Smooth muscle cell (in vitro differentiated cells): Measurements from ENCODE around the gene ANKRD17. TPM values are rescaled to one million over a fixed set of nuclear protein-coding genes. Genes with fewer than 3 reads are reported as not detected.

Source experiments
- DNase-seq: peaks from one replicate; lab custom pipeline; 2025; ENCODE audit not compliant: unreplicated experiment; lab: John Stamatoyannopoulos, UW
- H2AFZ ChIP-seq: fragments of 200-600 bp; sonication (generic); 2 replicates; pipeline ENCODE4 v1.6.0; 2016; ENCODE audit warnings: antibody characterized with exemption, low read depth, mild to moderate bottlenecking
- H3F3A ChIP-seq: fragments of 200-600 bp; sonication (generic); 2 replicates; pipeline ENCODE4 v1.6.0; 2017; ENCODE audit warnings: antibody characterized with exemption, low read depth
- H3K27ac ChIP-seq: fragments of 200-600 bp; sonication (generic); 2 replicates; pipeline ENCODE4 v1.5.1; 2016; ENCODE audit warnings: low read depth, mild to moderate bottlenecking
- H3K27me3 ChIP-seq: fragments of 200-600 bp; sonication (generic); 2 replicates; pipeline ENCODE4 v1.6.1; 2016; ENCODE audit warnings: low read depth, mild to moderate bottlenecking
- H3K36me3 ChIP-seq: fragments of 200-600 bp; sonication (generic); 2 replicates; pipeline ENCODE4 v1.5.1; 2016; ENCODE audit warnings: low read depth
- H3K4me1 ChIP-seq: fragments of 200-600 bp; sonication (generic); 2 replicates; pipeline ENCODE4 v1.5.1; 2016; ENCODE audit warnings: low read depth
- H3K4me2 ChIP-seq: fragments of 200-600 bp; sonication (generic); 2 replicates; pipeline ENCODE4 v1.6.0; 2016; ENCODE audit warnings: mild to moderate bottlenecking
- H3K4me3 ChIP-seq: fragments of 200-600 bp; sonication (generic); 2 replicates; pipeline ENCODE4 v1.5.1; 2016; ENCODE audit warnings: mild to moderate bottlenecking
- H3K79me2 ChIP-seq: fragments of 200-600 bp; sonication (generic); 2 replicates; pipeline ENCODE4 v1.6.0; 2016; ENCODE audit warnings: low read depth, mild to moderate bottlenecking
- H3K9ac ChIP-seq: fragments of 200-600 bp; sonication (generic); 2 replicates; pipeline ENCODE4 v1.6.0; 2016; ENCODE audit warnings: low read depth
- H3K9me3 ChIP-seq: fragments of 200-600 bp; sonication (generic); replicated peaks from 2 replicates; pipeline ENCODE4 v1.5.1; 2016; ENCODE audit warnings: low read depth
- H4K20me1 ChIP-seq: fragments of 200-600 bp; sonication (generic); 2 replicates; pipeline ENCODE4 v1.6.0; 2016; ENCODE audit warnings: low read depth
- WGBS: methylation state at CpG from one replicate; pipeline ENCODE4 v1.1.7; 2016; ENCODE audit warnings: low lambda C conversion rate; 5-methylcytosine and 5-hydroxymethylcytosine counted together
- polyA plus RNA-seq: library from polyadenylated mRNA; unstranded; fragments of >200 nt; fragmentation: Nextera tagmentation; extraction: Ambion mirVana; gene quantifications from 2 replicates; pipeline ENCODE4 v1.2.1, GENCODE V29; 2016
- total RNA-seq: library from RNA; depleted of rRNA; stranded (reverse); fragments of >200 nt; gene quantifications from 2 replicates; pipeline ENCODE4 v1.2.3, GENCODE V29; 2014
- TF ChIP-seq, protein P1 (sequence below): fragments of 200-600 bp; sonication (generic); IDR thresholded peaks from 2 replicates; pipeline ENCODE4 v1.5.1; 2017; ENCODE audit warnings: borderline replicate concordance, mild to moderate bottlenecking, antibody characterized with exemption; ENCODE audit not compliant: insufficient read depth, poor library complexity, severe bottlenecking

ANKRD17 gene
- total and polyA plus RNA-seq, 2 experiments from 2014 or later: 29.7 to 58.0 TPM

DNA sequence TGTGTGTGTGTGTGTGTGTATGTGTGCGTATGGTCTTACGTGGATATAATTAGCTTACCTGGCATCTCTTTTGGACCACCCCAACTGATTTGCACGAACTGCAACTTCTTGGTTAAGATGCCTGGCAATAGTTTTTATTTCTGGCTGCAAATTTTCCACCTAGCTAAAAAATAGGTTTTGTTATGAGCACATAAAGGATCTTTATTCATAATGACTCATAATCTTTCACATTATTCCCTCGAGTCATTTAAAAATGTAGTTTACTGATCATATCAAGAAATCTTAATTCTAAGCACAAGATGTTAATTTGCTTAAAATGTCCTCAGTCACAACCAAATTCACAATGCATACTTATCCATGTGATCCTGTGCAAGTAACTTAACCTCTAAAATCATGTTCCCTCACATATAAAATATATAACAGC lies 190.6 kb downstream of the ANKRD17 start:
- TF ChIP-seq, protein P1, sequence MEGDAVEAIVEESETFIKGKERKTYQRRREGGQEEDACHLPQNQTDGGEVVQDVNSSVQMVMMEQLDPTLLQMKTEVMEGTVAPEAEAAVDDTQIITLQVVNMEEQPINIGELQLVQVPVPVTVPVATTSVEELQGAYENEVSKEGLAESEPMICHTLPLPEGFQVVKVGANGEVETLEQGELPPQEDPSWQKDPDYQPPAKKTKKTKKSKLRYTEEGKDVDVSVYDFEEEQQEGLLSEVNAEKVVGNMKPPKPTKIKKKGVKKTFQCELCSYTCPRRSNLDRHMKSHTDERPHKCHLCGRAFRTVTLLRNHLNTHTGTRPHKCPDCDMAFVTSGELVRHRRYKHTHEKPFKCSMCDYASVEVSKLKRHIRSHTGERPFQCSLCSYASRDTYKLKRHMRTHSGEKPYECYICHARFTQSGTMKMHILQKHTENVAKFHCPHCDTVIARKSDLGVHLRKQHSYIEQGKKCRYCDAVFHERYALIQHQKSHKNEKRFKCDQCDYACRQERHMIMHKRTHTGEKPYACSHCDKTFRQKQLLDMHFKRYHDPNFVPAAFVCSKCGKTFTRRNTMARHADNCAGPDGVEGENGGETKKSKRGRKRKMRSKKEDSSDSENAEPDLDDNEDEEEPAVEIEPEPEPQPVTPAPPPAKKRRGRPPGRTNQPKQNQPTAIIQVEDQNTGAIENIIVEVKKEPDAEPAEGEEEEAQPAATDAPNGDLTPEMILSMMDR: no peak
- Histone ChIP-seq H3K9ac (peak overlapping the region; percentile 82), H3K4me3 (peak overlapping the region; percentile 71), H3K36me3 (no peaks in the 10 kb centered on the region), H3K79me2 (peaks cover 32% of the 10 kb centered on the region), H2AFZ (peak overlapping the region; percentile 79), H3F3A (peaks cover 24% of the 10 kb centered on the region), H3K4me2 (peak overlapping the region; percentile 94), H3K4me1 (peaks cover 8% of the 10 kb centered on the region), H3K9me3 (no peaks in the 10 kb centered on the region), H3K27me3 (no peaks in the 10 kb centered on the region), H3K27ac (peak overlapping the region; percentile 90), H4K20me1 (no peaks in the 10 kb centered on the region)
- 87% methylated on average over 4 of the region's 4 CpGs for WGBS
- no peak for DNase-seq

DNA sequence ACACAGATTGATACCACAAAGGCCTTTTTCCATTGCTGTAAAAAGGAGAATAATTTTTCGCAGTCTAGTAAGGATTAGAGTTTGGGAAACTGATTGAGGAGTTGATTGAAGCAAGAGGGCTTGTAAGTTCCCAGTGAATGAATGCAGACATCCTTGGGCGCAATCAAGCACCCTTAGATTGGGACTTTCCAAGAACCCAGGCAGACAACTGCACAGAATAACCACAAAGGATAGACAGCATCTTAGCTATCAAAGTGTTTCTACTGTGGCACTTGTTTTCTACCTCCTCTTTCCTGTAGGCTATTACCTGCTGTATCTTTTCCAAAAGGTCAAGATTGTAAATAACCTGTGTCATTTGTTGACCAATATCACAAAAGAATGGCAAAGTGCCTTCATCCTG lies 191.7 kb downstream of the ANKRD17 start:
- no peaks in the 10 kb centered on the region for H3K27me3 ChIP-seq
- DNase-seq: no peak
- peaks cover 8% of the 10 kb centered on the region for H3K4me1 ChIP-seq
- peaks cover 32% of the 10 kb centered on the region for H3K79me2 ChIP-seq
- no peak overlapping the region for H2AFZ ChIP-seq
- H3F3A ChIP-seq: peaks cover 15% of the 10 kb centered on the region
- TF ChIP-seq, protein P1: no peak
- no peaks in the 10 kb centered on the region for H3K36me3 ChIP-seq
- no peak overlapping the region for H3K4me2 ChIP-seq
- H3K9me3 ChIP-seq: no peaks in the 10 kb centered on the region
- no peak overlapping the region for H3K4me3 ChIP-seq
- 98% methylated on average over 2 of the region's 2 CpGs for WGBS
- H4K20me1 ChIP-seq: no peaks in the 10 kb centered on the region
- H3K9ac ChIP-seq: no peak overlapping the region
- H3K27ac ChIP-seq: no peak overlapping the region

DNA sequence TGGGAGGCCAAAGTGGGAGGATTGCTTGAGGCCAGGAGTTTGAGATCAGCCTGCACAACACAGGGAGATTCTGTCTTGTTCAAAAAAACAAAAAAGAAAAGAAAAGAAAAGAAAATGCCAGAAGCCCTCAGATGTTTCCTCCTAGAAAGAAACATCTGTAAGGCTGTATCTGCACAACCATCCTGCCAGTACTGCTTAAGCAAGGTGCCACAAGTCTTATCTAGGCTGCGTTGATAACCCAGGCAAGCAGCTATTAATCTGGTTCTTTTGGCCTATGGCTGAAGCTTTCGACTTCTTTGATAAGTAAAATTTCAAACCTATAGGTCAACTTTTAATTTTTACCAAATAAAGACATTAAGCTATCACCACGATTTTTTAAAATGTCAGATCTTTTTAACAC lies 192.2 kb downstream of the ANKRD17 start:
- Histone ChIP-seq H3K36me3 (no peaks in the 10 kb centered on the region), H3K79me2 (peaks cover 32% of the 10 kb centered on the region), H3K27ac (no peak overlapping the region), H3K4me1 (peaks cover 8% of the 10 kb centered on the region), H3K9ac (no peak overlapping the region), H3F3A (peaks cover 12% of the 10 kb centered on the region), H4K20me1 (no peaks in the 10 kb centered on the region), H3K9me3 (no peaks in the 10 kb centered on the region), H3K27me3 (no peaks in the 10 kb centered on the region), H3K4me2 (no peak overlapping the region), H3K4me3 (no peak overlapping the region), H2AFZ (no peak overlapping the region)
- DNase-seq: no peak
- WGBS: 93% methylated on average over 3 of the region's 3 CpGs
- TF ChIP-seq, protein P1: no peak

DNA sequence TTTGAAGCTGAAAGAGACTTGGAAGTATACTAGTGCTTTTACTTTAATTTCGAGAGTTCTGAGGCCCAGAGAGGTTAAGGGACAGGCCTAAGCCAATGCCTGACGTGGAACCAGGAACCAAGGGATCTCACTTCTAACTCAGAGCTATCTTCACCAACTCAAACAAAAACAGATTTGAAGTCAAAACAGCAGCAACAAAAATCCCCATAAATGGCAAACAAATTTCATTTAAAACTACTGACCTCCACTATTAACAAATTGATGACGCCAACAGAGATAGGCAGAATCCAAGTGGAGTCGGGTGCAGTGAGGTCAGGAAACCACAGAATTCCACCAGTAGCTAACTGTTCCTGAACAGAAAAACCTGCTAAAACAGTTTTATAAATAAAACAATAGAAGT lies 194.1 kb downstream of the ANKRD17 start:
- no peaks in the 10 kb centered on the region for H3F3A ChIP-seq
- H2AFZ ChIP-seq: no peak overlapping the region
- H3K4me1 ChIP-seq: peaks cover 8% of the 10 kb centered on the region
- peaks cover 32% of the 10 kb centered on the region for H3K79me2 ChIP-seq
- H3K27me3 ChIP-seq: no peaks in the 10 kb centered on the region
- no peak for DNase-seq
- H3K4me2 ChIP-seq: no peak overlapping the region
- H3K27ac ChIP-seq: no peak overlapping the region
- H4K20me1 ChIP-seq: no peaks in the 10 kb centered on the region
- no peak overlapping the region for H3K4me3 ChIP-seq
- H3K9ac ChIP-seq: no peak overlapping the region
- TF ChIP-seq, protein P1: no peak
- H3K36me3 ChIP-seq: peaks cover 12% of the 10 kb centered on the region
- 81% methylated on average over 4 of the region's 4 CpGs for WGBS
- no peaks in the 10 kb centered on the region for H3K9me3 ChIP-seq
